Panc1 (cell line): ENCODE measurements around the gene SLFNL1.

Experiments used
- TF ChIP-seq, protein P1 (sequence below), 2 experiments: IDR thresholded peaks; 2 replicates each; pipeline ENCODE4 v1.6.1; 2011 to 2012; ENCODE audit warnings: low read depth in 2 of 2, control low read depth in 1 of 2, low read length in 1 of 2, mild to moderate bottlenecking in 1 of 2, moderate library complexity in 1 of 2; ENCODE audit not compliant: insufficient read depth in 1 of 2
- TF ChIP-seq, protein P2 (sequence below): fragments of 450-650 bp; IDR thresholded peaks from 2 replicates; pipeline ENCODE4 v1.5.1; 2017; ENCODE audit warnings: mild to moderate bottlenecking

DNA sequence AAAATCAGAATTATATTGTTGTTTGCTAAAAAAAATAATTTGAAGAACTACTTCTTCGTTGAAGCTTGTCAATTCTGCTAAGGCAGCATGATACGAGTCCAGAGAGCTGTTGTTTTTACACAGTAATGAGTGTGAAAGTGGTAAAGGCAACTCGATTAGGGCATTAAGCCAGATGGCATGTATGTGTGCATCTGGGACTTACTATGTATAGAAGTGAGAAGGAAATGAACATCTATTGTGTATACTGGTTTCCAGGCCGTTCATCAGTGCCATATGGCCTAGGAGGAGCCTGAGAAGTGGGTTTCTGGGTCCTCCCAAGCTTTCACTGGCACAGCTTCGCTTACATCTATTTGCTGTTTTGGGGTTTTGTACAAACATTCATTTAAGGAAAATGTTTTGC, 36.4 kb downstream of the SLFNL1 start:
- TF ChIP-seq, protein P1, sequence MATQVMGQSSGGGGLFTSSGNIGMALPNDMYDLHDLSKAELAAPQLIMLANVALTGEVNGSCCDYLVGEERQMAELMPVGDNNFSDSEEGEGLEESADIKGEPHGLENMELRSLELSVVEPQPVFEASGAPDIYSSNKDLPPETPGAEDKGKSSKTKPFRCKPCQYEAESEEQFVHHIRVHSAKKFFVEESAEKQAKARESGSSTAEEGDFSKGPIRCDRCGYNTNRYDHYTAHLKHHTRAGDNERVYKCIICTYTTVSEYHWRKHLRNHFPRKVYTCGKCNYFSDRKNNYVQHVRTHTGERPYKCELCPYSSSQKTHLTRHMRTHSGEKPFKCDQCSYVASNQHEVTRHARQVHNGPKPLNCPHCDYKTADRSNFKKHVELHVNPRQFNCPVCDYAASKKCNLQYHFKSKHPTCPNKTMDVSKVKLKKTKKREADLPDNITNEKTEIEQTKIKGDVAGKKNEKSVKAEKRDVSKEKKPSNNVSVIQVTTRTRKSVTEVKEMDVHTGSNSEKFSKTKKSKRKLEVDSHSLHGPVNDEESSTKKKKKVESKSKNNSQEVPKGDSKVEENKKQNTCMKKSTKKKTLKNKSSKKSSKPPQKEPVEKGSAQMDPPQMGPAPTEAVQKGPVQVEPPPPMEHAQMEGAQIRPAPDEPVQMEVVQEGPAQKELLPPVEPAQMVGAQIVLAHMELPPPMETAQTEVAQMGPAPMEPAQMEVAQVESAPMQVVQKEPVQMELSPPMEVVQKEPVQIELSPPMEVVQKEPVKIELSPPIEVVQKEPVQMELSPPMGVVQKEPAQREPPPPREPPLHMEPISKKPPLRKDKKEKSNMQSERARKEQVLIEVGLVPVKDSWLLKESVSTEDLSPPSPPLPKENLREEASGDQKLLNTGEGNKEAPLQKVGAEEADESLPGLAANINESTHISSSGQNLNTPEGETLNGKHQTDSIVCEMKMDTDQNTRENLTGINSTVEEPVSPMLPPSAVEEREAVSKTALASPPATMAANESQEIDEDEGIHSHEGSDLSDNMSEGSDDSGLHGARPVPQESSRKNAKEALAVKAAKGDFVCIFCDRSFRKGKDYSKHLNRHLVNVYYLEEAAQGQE (IDR thresholded peaks at IDR 0.05; ENCODE audit: insufficient read depth in 1 of 2, low read depth in 2 of 2, low read length in 1 of 2): no peak
- TF ChIP-seq, protein P2, sequence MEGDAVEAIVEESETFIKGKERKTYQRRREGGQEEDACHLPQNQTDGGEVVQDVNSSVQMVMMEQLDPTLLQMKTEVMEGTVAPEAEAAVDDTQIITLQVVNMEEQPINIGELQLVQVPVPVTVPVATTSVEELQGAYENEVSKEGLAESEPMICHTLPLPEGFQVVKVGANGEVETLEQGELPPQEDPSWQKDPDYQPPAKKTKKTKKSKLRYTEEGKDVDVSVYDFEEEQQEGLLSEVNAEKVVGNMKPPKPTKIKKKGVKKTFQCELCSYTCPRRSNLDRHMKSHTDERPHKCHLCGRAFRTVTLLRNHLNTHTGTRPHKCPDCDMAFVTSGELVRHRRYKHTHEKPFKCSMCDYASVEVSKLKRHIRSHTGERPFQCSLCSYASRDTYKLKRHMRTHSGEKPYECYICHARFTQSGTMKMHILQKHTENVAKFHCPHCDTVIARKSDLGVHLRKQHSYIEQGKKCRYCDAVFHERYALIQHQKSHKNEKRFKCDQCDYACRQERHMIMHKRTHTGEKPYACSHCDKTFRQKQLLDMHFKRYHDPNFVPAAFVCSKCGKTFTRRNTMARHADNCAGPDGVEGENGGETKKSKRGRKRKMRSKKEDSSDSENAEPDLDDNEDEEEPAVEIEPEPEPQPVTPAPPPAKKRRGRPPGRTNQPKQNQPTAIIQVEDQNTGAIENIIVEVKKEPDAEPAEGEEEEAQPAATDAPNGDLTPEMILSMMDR: no peak
